ENCODE data around the gene GRIA1.

GRIA1 gene

GRCh38 chr5:153818626-153819025 lies 328.2 kb downstream of the GRIA1 start:
- no CpG with 5 or more reads among the region's 2 CpGs for WGBS (ENCODE audit: extremely low coverage, insufficient coverage, low lambda C conversion rate)
- Histone ChIP-seq H3K4me1 (ENCODE audit: control insufficient read depth, low read depth, low read length) (peaks cover 2% of the 10 kb centered on the region), H3K36me3 (ENCODE audit: control insufficient read depth, insufficient read depth, low read length) (no peaks in the 10 kb centered on the region), H3K4me3 (ENCODE audit: low read length) (no peak overlapping the region), H3K79me1 (ENCODE audit: low read length) (no peaks in the 10 kb centered on the region), H2AK5ac (ENCODE audit: low read length) (no peak overlapping the region), H4K5ac (ENCODE audit: low read length) (no peak overlapping the region), H3K27ac (ENCODE audit: low read depth, low read length) (no peak overlapping the region), H3K56ac (ENCODE audit: low read length) (no peak overlapping the region), H3K9ac (ENCODE audit: low read length) (no peak overlapping the region), H4K8ac (ENCODE audit: low read depth, low read length) (no peak overlapping the region), H3K4ac (ENCODE audit: low read depth, low read length) (no peak overlapping the region), H3K79me2 (ENCODE audit: control insufficient read depth, insufficient read depth, low read length) (no peaks in the 10 kb centered on the region), H3K27me3 (ENCODE audit: insufficient read depth, low read length, poor library complexity) (no peaks in the 10 kb centered on the region), H2BK5ac (ENCODE audit: low read length) (no peak overlapping the region), H2BK120ac (ENCODE audit: low read depth, low read length) (no peak overlapping the region), H3K23ac (ENCODE audit: low read length) (no peak overlapping the region), H3K4me2 (ENCODE audit: low read length) (no peak overlapping the region), H2BK15ac (replicated peaks; ENCODE audit: low read depth) (no peak overlapping the region), H3K18ac (ENCODE audit: low read length) (no peak overlapping the region)
- no peak for DNase-seq

- H3K79me2 ChIP-seq (ENCODE audit: control insufficient read depth, insufficient read depth, low read length) = no peaks in the 10 kb centered on the region
- peaks cover 10% of the 10 kb centered on the region for H3K4me1 ChIP-seq (ENCODE audit: control insufficient read depth, low read depth, low read length)
- H4K5ac ChIP-seq (ENCODE audit: low read length) = no peak overlapping the region
- no peak overlapping the region for H4K8ac ChIP-seq (ENCODE audit: low read depth, low read length)
- H3K27ac ChIP-seq (ENCODE audit: low read depth, low read length) = no peak overlapping the region
- H2AK5ac ChIP-seq (ENCODE audit: low read length) = no peak overlapping the region
- H3K9ac ChIP-seq (ENCODE audit: low read length) = no peak overlapping the region
- no peak overlapping the region for H2BK120ac ChIP-seq (ENCODE audit: low read depth, low read length)
- H3K56ac ChIP-seq (ENCODE audit: low read length) = no peak overlapping the region
- no peak overlapping the region for H2BK5ac ChIP-seq (ENCODE audit: low read length)
- H3K36me3 ChIP-seq (ENCODE audit: control insufficient read depth, insufficient read depth, low read length) = no peaks in the 10 kb centered on the region
- no CpG with 5 or more reads among the region's 3 CpGs for WGBS (ENCODE audit: extremely low coverage, insufficient coverage, low lambda C conversion rate)
- DNase-seq = no peak
- H3K4me2 ChIP-seq (ENCODE audit: low read length) = no peak overlapping the region
- no peak overlapping the region for H3K4me3 ChIP-seq (ENCODE audit: low read length)
- no peaks in the 10 kb centered on the region for H3K79me1 ChIP-seq (ENCODE audit: low read length)
- no peak overlapping the region for H3K4ac ChIP-seq (ENCODE audit: low read depth, low read length)
- H3K27me3 ChIP-seq (ENCODE audit: insufficient read depth, low read length, poor library complexity) = no peaks in the 10 kb centered on the region
- no peak overlapping the region for H3K18ac ChIP-seq (ENCODE audit: low read length)
- no peak overlapping the region for H2BK15ac ChIP-seq (replicated peaks; ENCODE audit: low read depth)
- no peak overlapping the region for H3K23ac ChIP-seq (ENCODE audit: low read length)
Observed at GRCh38 chr5:153823036-153823435, 332.6 kb downstream of the GRIA1 start.

GRCh38 chr5:153824909-153825308 lies 334.4 kb downstream of the GRIA1 start:
- Histone ChIP-seq H3K18ac (ENCODE audit: low read length) (no peak overlapping the region), H2BK5ac (ENCODE audit: low read length) (no peak overlapping the region), H3K9ac (ENCODE audit: low read length) (no peak overlapping the region), H3K23ac (ENCODE audit: low read length) (no peak overlapping the region), H2BK15ac (replicated peaks; ENCODE audit: low read depth) (no peak overlapping the region), H3K27me3 (ENCODE audit: insufficient read depth, low read length, poor library complexity) (no peaks in the 10 kb centered on the region), H3K4ac (ENCODE audit: low read depth, low read length) (no peak overlapping the region), H3K4me3 (ENCODE audit: low read length) (no peak overlapping the region), H2BK120ac (ENCODE audit: low read depth, low read length) (no peak overlapping the region), H3K27ac (ENCODE audit: low read depth, low read length) (no peak overlapping the region), H2AK5ac (ENCODE audit: low read length) (no peak overlapping the region), H3K4me2 (ENCODE audit: low read length) (no peak overlapping the region), H3K56ac (ENCODE audit: low read length) (no peak overlapping the region), H4K8ac (ENCODE audit: low read depth, low read length) (no peak overlapping the region), H3K79me2 (ENCODE audit: control insufficient read depth, insufficient read depth, low read length) (no peaks in the 10 kb centered on the region), H3K4me1 (ENCODE audit: control insufficient read depth, low read depth, low read length) (peaks cover 10% of the 10 kb centered on the region), H4K5ac (ENCODE audit: low read length) (no peak overlapping the region), H3K79me1 (ENCODE audit: low read length) (no peaks in the 10 kb centered on the region), H3K36me3 (ENCODE audit: control insufficient read depth, insufficient read depth, low read length) (no peaks in the 10 kb centered on the region)
- no CpG with 5 or more reads among the region's 6 CpGs for WGBS (ENCODE audit: extremely low coverage, insufficient coverage, low lambda C conversion rate)
- DNase-seq = peak; percentile 98

GRCh38 chr5:153827397-153827796 lies 336.9 kb downstream of the GRIA1 start:
- no peaks in the 10 kb centered on the region for H3K27me3 ChIP-seq (ENCODE audit: insufficient read depth, low read length, poor library complexity)
- no peak overlapping the region for H4K8ac ChIP-seq (ENCODE audit: low read depth, low read length)
- no peaks in the 10 kb centered on the region for H3K79me1 ChIP-seq (ENCODE audit: low read length)
- peak; percentile 42 for DNase-seq
- no peaks in the 10 kb centered on the region for H3K79me2 ChIP-seq (ENCODE audit: control insufficient read depth, insufficient read depth, low read length)
- H3K4me3 ChIP-seq (ENCODE audit: low read length) = no peak overlapping the region
- H2AK5ac ChIP-seq (ENCODE audit: low read length) = no peak overlapping the region
- no peaks in the 10 kb centered on the region for H3K36me3 ChIP-seq (ENCODE audit: control insufficient read depth, insufficient read depth, low read length)
- no peak overlapping the region for H3K27ac ChIP-seq (ENCODE audit: low read depth, low read length)
- no peak overlapping the region for H2BK120ac ChIP-seq (ENCODE audit: low read depth, low read length)
- H4K5ac ChIP-seq (ENCODE audit: low read length) = no peak overlapping the region
- no CpG with 5 or more reads among the region's 4 CpGs for WGBS (ENCODE audit: extremely low coverage, insufficient coverage, low lambda C conversion rate)
- peaks cover 10% of the 10 kb centered on the region for H3K4me1 ChIP-seq (ENCODE audit: control insufficient read depth, low read depth, low read length)
- H3K56ac ChIP-seq (ENCODE audit: low read length) = no peak overlapping the region
- H3K18ac ChIP-seq (ENCODE audit: low read length) = no peak overlapping the region
- H3K4me2 ChIP-seq (ENCODE audit: low read length) = no peak overlapping the region
- no peak overlapping the region for H2BK5ac ChIP-seq (ENCODE audit: low read length)
- no peak overlapping the region for H3K4ac ChIP-seq (ENCODE audit: low read depth, low read length)
- no peak overlapping the region for H3K23ac ChIP-seq (ENCODE audit: low read length)
- H3K9ac ChIP-seq (ENCODE audit: low read length) = no peak overlapping the region
- H2BK15ac ChIP-seq (replicated peaks; ENCODE audit: low read depth) = no peak overlapping the region

GRCh38 chr5:153829510-153830065 lies 339.1 kb downstream of the GRIA1 start:
- no peak overlapping the region for H2AK5ac ChIP-seq (ENCODE audit: low read length)
- no CpG with 5 or more reads among the region's 8 CpGs for WGBS (ENCODE audit: extremely low coverage, insufficient coverage, low lambda C conversion rate)
- no peaks in the 10 kb centered on the region for H3K79me1 ChIP-seq (ENCODE audit: low read length)
- H2BK120ac ChIP-seq (ENCODE audit: low read depth, low read length) = no peak overlapping the region
- no peak overlapping the region for H3K9ac ChIP-seq (ENCODE audit: low read length)
- no peaks in the 10 kb centered on the region for H3K27me3 ChIP-seq (ENCODE audit: insufficient read depth, low read length, poor library complexity)
- H2BK5ac ChIP-seq (ENCODE audit: low read length) = no peak overlapping the region
- no peaks in the 10 kb centered on the region for H3K79me2 ChIP-seq (ENCODE audit: control insufficient read depth, insufficient read depth, low read length)
- H2BK15ac ChIP-seq (replicated peaks; ENCODE audit: low read depth) = no peak overlapping the region
- H3K23ac ChIP-seq (ENCODE audit: low read length) = no peak overlapping the region
- H3K4me1 ChIP-seq (ENCODE audit: control insufficient read depth, low read depth, low read length) = peaks cover 4% of the 10 kb centered on the region
- no peak overlapping the region for H3K27ac ChIP-seq (ENCODE audit: low read depth, low read length)
- H3K4me3 ChIP-seq (ENCODE audit: low read length) = no peak overlapping the region
- H4K5ac ChIP-seq (ENCODE audit: low read length) = no peak overlapping the region
- H3K4me2 ChIP-seq (ENCODE audit: low read length) = no peak overlapping the region
- no peak overlapping the region for H3K4ac ChIP-seq (ENCODE audit: low read depth, low read length)
- no peak overlapping the region for H4K8ac ChIP-seq (ENCODE audit: low read depth, low read length)
- no peak overlapping the region for H3K18ac ChIP-seq (ENCODE audit: low read length)
- no peak for DNase-seq
- no peaks in the 10 kb centered on the region for H3K36me3 ChIP-seq (ENCODE audit: control insufficient read depth, insufficient read depth, low read length)
- no peak overlapping the region for H3K56ac ChIP-seq (ENCODE audit: low read length)

- no peaks in the 10 kb centered on the region for H3K79me2 ChIP-seq (ENCODE audit: control insufficient read depth, insufficient read depth, low read length)
- no peak overlapping the region for H2AK5ac ChIP-seq (ENCODE audit: low read length)
- H2BK120ac ChIP-seq (ENCODE audit: low read depth, low read length) = no peak overlapping the region
- H3K9ac ChIP-seq (ENCODE audit: low read length) = no peak overlapping the region
- no peak overlapping the region for H4K8ac ChIP-seq (ENCODE audit: low read depth, low read length)
- no peak overlapping the region for H3K23ac ChIP-seq (ENCODE audit: low read length)
- no peak overlapping the region for H3K18ac ChIP-seq (ENCODE audit: low read length)
- H2BK5ac ChIP-seq (ENCODE audit: low read length) = no peak overlapping the region
- peak; percentile 86 for DNase-seq
- no peaks in the 10 kb centered on the region for H3K79me1 ChIP-seq (ENCODE audit: low read length)
- no peaks in the 10 kb centered on the region for H3K36me3 ChIP-seq (ENCODE audit: control insufficient read depth, insufficient read depth, low read length)
- H3K4me2 ChIP-seq (ENCODE audit: low read length) = no peak overlapping the region
- no peak overlapping the region for H4K5ac ChIP-seq (ENCODE audit: low read length)
- no CpG with 5 or more reads among the region's 2 CpGs for WGBS (ENCODE audit: extremely low coverage, insufficient coverage, low lambda C conversion rate)
- no peak overlapping the region for H2BK15ac ChIP-seq (replicated peaks; ENCODE audit: low read depth)
- H3K4ac ChIP-seq (ENCODE audit: low read depth, low read length) = no peak overlapping the region
- no peak overlapping the region for H3K56ac ChIP-seq (ENCODE audit: low read length)
- H3K4me1 ChIP-seq (ENCODE audit: control insufficient read depth, low read depth, low read length) = no peaks in the 10 kb centered on the region
- H3K4me3 ChIP-seq (ENCODE audit: low read length) = no peak overlapping the region
- H3K27me3 ChIP-seq (ENCODE audit: insufficient read depth, low read length, poor library complexity) = no peaks in the 10 kb centered on the region
- H3K27ac ChIP-seq (ENCODE audit: low read depth, low read length) = no peak overlapping the region
Observed at GRCh38 chr5:153831973-153832372, 341.5 kb downstream of the GRIA1 start.

Data from mesendoderm (in vitro differentiated cells).